ENCODE results near the gene DESI2. TPM values are rescaled to one million over a fixed set of nuclear protein-coding genes. Genes with fewer than 3 reads are reported as not detected.

Gene DESI2
- 24.2 and 25.8 TPM in 2 replicates for total RNA-seq

DNA sequence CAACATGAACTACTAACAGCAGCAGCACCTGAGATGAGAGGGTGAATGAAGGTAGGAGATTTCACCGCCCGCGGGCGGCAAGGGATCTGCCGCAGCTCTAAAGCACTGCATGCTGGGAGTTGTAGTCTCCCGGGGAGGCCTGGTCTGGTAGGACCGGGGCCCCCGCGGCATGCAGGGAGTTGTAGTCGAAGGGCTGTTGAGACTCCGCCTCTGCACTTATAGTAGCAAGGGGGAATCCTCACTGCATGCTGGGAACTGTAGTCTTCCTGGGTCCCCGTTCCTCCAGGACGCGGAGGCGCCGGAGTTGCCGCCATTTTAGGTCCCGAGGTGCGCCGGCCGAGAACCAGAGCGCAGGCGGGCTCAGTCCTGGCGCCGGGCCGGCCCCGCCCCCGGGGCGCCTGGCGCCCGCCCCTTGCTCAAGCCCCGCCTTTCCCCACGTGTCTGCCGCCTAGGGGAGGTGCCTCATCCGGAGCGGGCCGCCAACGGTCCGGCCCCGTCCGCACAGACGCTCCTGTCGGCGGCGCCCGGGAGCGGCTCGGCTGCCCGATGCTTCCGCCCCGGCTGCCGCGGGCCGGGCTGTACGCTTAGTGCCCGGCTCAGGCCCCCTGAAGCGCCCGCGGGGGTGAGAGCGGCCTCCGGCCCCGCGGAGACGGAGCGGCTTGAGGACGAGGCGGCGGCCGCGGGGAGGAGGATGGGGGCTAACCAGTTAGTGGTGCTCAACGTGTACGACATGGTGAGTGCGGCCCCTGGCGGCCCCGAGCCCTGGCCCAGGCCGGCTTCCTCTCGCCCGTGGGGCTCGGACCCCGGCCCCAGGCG, at the start of gene DESI2:
TSS of gene DESI2 (plus strand) at position 504 of the 816 bp plus-strand sequence. CDS start at position 692, 188 bp downstream.
- Mint-ChIP-seq H3K4me3 (peak within 1 kb of the TSS; percentile 86), H3K36me3 (ENCODE audit: low read depth) (peaks cover 16% of the 10 kb centered on the region), H3K27me3 (no peaks in the 10 kb centered on the region), H3K9me3 (no peaks in the 10 kb centered on the region), H3K27ac (peak within 1 kb of the TSS; percentile 88), H3K4me1 (peaks cover 18% of the 10 kb centered on the region)
- DNase-seq (peak; percentile 98), ATAC-seq (ENCODE audit: low read depth) (peak; percentile 91)
- TF ChIP-seq, protein P1, sequence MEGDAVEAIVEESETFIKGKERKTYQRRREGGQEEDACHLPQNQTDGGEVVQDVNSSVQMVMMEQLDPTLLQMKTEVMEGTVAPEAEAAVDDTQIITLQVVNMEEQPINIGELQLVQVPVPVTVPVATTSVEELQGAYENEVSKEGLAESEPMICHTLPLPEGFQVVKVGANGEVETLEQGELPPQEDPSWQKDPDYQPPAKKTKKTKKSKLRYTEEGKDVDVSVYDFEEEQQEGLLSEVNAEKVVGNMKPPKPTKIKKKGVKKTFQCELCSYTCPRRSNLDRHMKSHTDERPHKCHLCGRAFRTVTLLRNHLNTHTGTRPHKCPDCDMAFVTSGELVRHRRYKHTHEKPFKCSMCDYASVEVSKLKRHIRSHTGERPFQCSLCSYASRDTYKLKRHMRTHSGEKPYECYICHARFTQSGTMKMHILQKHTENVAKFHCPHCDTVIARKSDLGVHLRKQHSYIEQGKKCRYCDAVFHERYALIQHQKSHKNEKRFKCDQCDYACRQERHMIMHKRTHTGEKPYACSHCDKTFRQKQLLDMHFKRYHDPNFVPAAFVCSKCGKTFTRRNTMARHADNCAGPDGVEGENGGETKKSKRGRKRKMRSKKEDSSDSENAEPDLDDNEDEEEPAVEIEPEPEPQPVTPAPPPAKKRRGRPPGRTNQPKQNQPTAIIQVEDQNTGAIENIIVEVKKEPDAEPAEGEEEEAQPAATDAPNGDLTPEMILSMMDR (IDR thresholded peaks at IDR 0.05), result no peak
- ChIA-PET CTCF (interaction anchor here (1.0 to 2.4 kb wide), 4 partner anchors 29 to 144 kb away, joined by 3 to 10 read pairs (median 4); no protein-coding TSS in a partner anchor), POLR2A (interaction anchor here (0.6 to 3.0 kb wide), 15 partner anchors 9 to 404 kb away, joined by 3 to 26 read pairs (median 5); partner anchors contain the start of gene CATSPERE)
- intact Hi-C loops (cut with micrococcal nuclease), result loop anchor here (1.0 to 2.0 kb wide), 10 partner anchors 12 to 1398 kb away; partner anchors contain the start of genes CEP170 and HNRNPU

DNA sequence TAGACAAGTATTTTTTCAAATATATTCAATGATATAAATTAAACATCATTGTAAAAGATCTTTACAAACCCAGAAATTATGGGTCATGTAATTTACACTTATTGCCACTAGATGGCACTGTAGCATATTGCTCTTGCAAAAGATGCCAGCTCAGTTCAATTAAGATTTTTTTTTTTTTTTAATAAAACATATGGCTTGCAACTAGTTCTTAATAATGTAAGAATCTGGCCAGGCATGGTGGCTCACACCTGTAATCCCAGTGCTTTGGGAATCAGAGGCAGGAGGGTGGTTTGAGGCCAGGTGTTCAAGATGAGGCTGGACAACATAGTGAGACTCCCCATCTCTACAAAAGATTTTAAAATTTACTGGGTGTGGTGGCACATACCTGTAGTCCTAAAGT, 49.4 kb upstream of the DESI2 start:
- Mint-ChIP-seq H3K36me3 (ENCODE audit: low read depth) (no peaks in the 10 kb centered on the region), H3K4me3 (no peak overlapping the region), H3K4me1 (peaks cover 11% of the 10 kb centered on the region), H3K27me3 (no peaks in the 10 kb centered on the region), H3K9me3 (no peaks in the 10 kb centered on the region), H3K27ac (no peak overlapping the region)
- no peak for ATAC-seq (ENCODE audit: low read depth)
- ChIA-PET POLR2A (interaction anchor here (0.5 to 1.0 kb wide), 4 partner anchors 127 to 260 kb away, joined by 3 to 5 read pairs (median 4); no protein-coding TSS in a partner anchor), CTCF (interaction anchor here (1.0 to 4.5 kb wide), 12 partner anchors 8 to 443 kb away, joined by 3 to 126 read pairs (median 5); partner anchors contain the start of gene DESI2)
- DNase-seq, result no peak
- TF ChIP-seq, protein P1 (IDR thresholded peaks at IDR 0.05), result peak; percentile 48
- intact Hi-C loops (cut with micrococcal nuclease), result loop anchor here (1.0 to 5.0 kb wide), 5 partner anchors 50 to 439 kb away; partner anchors contain the start of genes ADSS2, DESI2 and HNRNPU

DNA sequence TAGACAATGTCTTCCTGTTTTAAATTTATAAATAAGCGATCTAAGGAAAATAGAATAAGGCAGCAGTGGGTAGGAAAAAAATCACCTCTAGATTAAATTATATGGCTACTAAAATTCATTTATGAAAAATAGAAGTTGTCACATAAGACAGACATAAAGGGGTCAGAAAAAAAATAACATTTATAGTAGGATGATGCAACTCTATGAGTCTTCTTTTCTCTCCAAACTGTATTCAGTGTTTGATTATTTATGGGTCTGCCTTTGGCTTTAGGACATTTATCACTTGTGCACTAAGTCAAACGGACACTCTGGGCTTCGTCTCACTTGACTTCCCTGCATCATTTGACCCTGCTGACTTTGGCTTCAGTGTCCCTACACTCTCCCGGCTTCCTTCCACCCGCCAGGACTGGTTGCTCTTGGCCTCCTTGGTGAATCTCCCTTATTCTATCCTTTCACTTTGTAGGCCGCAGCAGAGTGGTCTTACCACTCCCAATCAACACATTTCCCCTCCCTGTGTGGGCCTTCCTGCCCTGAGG, 47.0 kb upstream of the DESI2 start:
- Mint-ChIP-seq H3K9me3 (no peaks in the 10 kb centered on the region), H3K27ac (no peak overlapping the region), H3K27me3 (no peaks in the 10 kb centered on the region), H3K36me3 (ENCODE audit: low read depth) (no peaks in the 10 kb centered on the region), H3K4me3 (no peak overlapping the region), H3K4me1 (no peaks in the 10 kb centered on the region)
- intact Hi-C loops (cut with micrococcal nuclease), result no loop called here
- ChIA-PET POLR2A (no interaction called here), CTCF (interaction anchor here (1.5 to 4.5 kb wide), 3 partner anchors 185 to 195 kb away, joined by 5 to 126 read pairs (median 30); no protein-coding TSS in a partner anchor)
- TF ChIP-seq, protein P1 (IDR thresholded peaks at IDR 0.05), result no peak
- DNase-seq (no peak), ATAC-seq (ENCODE audit: low read depth) (no peak)

DNA sequence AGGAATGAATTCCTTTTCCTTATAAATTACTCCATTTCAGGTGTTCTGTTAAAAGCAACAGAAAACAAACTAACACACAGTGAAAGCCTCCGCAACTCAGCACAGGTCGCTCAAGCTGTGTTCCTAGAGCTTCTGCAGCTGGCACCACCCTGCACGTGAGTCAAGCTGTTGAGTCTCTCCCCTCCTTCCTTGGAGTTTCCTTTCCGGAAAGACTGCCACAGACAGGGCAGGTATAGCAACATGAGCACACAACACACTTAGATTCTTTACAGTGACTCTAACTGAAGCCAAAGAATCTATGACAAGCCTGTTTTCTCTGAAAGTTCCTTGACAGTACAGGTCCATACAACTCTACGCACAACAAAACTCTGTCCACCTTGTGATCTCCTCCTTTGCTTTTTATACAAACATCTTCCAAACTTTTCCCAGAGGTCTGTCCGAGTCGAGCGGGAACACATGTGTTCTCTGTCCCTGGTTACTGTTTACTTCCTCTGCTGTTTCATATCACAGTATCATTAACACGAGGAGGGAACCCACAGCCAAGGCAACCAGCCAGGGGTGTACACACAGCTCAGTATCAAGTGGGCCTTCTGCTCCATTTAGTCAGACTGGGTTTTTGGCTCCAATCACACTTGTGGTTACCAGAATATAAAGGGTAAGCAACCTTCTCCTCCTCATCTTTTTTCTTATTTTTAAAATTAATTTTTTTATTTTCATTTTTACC, 38.7 kb upstream of the DESI2 start:
- ChIA-PET CTCF (interaction anchor here (0.7 kb wide), 1 partner anchor 182 kb away, joined by 3 read pairs; no protein-coding TSS in a partner anchor), POLR2A (no interaction called here)
- TF ChIP-seq, protein P1 (IDR thresholded peaks at IDR 0.05), result no peak
- ATAC-seq (ENCODE audit: low read depth) (no peak), DNase-seq (no peak)
- no peak overlapping the region for H3K4me3 Mint-ChIP-seq
- H3K27ac Mint-ChIP-seq, result no peak overlapping the region
- intact Hi-C loops (cut with micrococcal nuclease), result no loop called here
- no peaks in the 10 kb centered on the region for H3K36me3 Mint-ChIP-seq (ENCODE audit: low read depth)
- H3K9me3 Mint-ChIP-seq, result no peaks in the 10 kb centered on the region
- peaks cover 2% of the 10 kb centered on the region for H3K27me3 Mint-ChIP-seq
- H3K4me1 Mint-ChIP-seq, result no peaks in the 10 kb centered on the region
